ENCODE measurements around the gene IFNLR1. TPM values are rescaled to one million over a fixed set of nuclear protein-coding genes. Genes with fewer than 3 reads are reported as not detected.

Gene IFNLR1
- total and polyA plus RNA-seq, 9 of the 15 experiments (the other 6 are each of a cell fraction or from before 2014, with no cell fraction given): not detected

GRCh38 chr1:24150234-24151174 is 36.6 kb downstream of the IFNLR1 start (continued):
- TF ChIP-seq THAP7 (CRISPR knock-in tag; IDR thresholded peaks at IDR 0.05) (no peak), ARID1B (IDR thresholded peaks at IDR 0.05) (no peak), ZNF583 (CRISPR knock-in tag; IDR thresholded peaks at IDR 0.05) (no peak), HDAC3 (IDR thresholded peaks at IDR 0.05; ENCODE audit: borderline replicate concordance, partially characterized antibody) (no peak), ZC3H11A (IDR thresholded peaks at IDR 0.05; ENCODE audit: low read depth, low read length) (no peak), NR2C2 (CRISPR knock-in tag; IDR thresholded peaks at IDR 0.05) (no peak), NR2C2 (tag; IDR thresholded peaks at IDR 0.05) (no peak), FOXP4 (CRISPR knock-in tag; IDR thresholded peaks at IDR 0.05; ENCODE audit: borderline replicate concordance) (no peak), ZSCAN32 (CRISPR knock-in tag; IDR thresholded peaks at IDR 0.05) (no peak), PREB (CRISPR knock-in tag; IDR thresholded peaks at IDR 0.05) (peak; percentile 64; the same call in 1 of the 2 replicates), MTF1 (CRISPR knock-in tag; IDR thresholded peaks at IDR 0.05; ENCODE audit: borderline replicate concordance) (no peak), ZNF408 (CRISPR knock-in tag; IDR thresholded peaks at IDR 0.05; ENCODE audit: low read depth) (no peak), ZHX1 (conservative IDR thresholded peaks at IDR 0.05; ENCODE audit: low read length) (no peak), ZNF699 (CRISPR knock-in tag; IDR thresholded peaks at IDR 0.05; ENCODE audit: insufficient replicate concordance) (no peak)

Data from K562 (cell line).